Fibroblast of the aortic adventitia (primary cell): ENCODE measurements around the gene FRS3. TPM values are rescaled to one million over a fixed set of nuclear protein-coding genes. Genes with fewer than 3 reads are reported as not detected.
A peak's percentile ranks its signal among the peaks of the same experiment; 100 is the strongest.

Experiments used
- DNase-seq: peaks from one replicate; pipeline ENCODE4 v3.0.0-alpha.2; 2010; ENCODE audit warnings: low read depth
- H3K4me3 ChIP-seq: 2 replicates; pipeline ENCODE4 v1.5.1; 2011; ENCODE audit warnings: low read depth, mild to moderate bottlenecking, control low read depth, low read length, moderate library complexity
- CTCF ChIP-seq: IDR thresholded peaks from 2 replicates; pipeline ENCODE4 v1.5.1; 2011; ENCODE audit warnings: mild to moderate bottlenecking, low read length, control low read depth, inconsistent platforms; ENCODE audit not compliant: insufficient read depth
- total RNA-seq: library from RNA; depleted of rRNA; stranded (reverse); fragments of >200 nt; gene quantifications from 2 replicates; pipeline ENCODE4 v1.2.3, GENCODE V29; 2012; ENCODE audit warnings: low replicate concordance

The FRS3 gene
- total RNA-seq, 1 donor = 1.4 TPM

DNA sequence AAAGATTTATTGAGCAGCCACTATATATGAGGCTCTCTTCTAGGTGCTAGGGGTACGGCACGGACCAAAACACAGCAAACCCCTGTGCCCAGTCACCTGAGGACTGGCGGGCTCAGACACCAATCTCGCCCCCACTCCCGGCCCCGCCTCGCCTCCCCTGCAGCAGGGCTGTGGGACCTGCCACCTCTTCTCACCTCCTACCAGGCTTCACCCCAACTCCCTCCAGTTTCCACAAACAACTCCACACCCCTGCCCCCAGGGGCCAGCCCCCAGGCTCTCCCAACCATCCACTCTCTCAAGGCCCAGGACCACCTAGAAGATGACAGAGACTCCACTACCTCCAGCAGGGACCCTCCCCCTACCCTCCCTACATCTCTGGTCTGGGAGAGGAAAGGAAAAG is 50.7 kb downstream of the FRS3 start:
- no peak for TF ChIP-seq CTCF
- H3K4me3 ChIP-seq = no peak overlapping the region
- no peak for DNase-seq

- no peak for TF ChIP-seq CTCF
- no peak overlapping the region for H3K4me3 ChIP-seq
- no peak for DNase-seq
Measured at GRCh38 chr6:41728073-41728936, 51.4 kb downstream of the FRS3 start.

GRCh38 chr6:41727705-41728072 is 52.0 kb downstream of the FRS3 start:
- no peak for TF ChIP-seq CTCF
- no peak for DNase-seq
- no peak overlapping the region for H3K4me3 ChIP-seq

DNA sequence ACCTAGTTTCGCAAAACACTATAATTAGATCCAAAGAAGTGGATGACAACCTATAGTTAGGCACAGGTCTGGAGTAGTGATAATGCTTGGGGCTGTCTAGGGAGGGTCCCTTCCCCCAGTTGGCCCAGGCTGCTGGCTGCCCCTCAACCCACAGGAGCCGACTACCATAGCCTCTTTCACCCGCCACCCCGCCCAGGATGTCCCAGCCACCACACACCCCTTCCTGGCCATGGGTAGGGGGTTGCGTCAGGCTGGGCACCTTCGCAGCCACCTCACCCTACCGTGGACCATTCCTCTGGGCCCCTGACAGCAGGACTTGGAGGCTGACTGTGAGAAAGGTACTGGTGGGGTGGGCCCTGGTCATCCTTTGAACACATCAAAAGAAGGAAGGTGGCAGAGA is 52.8 kb downstream of the FRS3 start:
- H3K4me3 ChIP-seq = no peak overlapping the region
- no peak for DNase-seq
- TF ChIP-seq CTCF = no peak

DNA sequence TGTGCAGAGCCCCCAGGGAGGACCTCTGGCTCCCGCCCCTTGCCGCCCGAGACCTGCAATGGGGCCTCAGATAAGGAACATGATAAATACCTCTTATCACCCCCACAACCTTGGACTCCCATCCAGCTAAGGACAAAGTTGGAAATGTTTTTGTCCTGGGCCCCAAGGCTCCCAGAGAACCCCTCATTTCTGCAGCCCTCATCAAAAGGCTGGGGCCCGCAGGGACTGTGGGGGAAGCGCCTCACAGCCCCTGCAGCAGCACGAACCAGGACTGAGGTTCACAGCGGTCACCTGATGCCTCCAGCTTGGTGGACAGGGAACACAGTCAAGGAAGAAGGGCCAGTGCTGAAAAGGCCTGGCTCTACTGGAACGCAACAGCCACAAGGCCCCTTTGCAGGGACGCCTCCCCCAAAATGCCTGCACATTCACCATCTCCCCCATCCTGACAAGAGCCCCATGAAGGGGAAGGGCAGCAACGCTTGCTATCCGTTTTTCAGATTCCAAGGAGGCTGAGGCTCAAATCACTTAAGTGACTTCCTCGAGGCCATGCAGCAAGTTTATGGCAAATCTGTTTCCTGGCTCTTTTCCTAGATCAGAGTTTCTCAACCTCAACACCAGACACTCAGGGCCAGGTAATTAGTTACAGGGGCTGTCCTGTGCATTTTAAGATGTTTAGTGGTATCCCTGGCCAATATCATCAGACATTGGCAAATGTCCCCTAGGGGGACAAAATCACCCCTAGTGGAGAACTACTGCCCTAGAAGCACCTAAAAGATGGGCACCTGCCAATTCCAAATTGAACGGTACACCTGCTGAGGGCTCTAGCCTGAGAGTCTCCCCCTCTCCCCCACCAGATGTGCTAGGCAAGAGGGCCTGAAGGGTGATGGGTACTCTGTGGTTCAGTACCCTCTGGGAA is 54.9 kb downstream of the FRS3 start:
- TF ChIP-seq CTCF = peak; percentile 4
- H3K4me3 ChIP-seq = no peak overlapping the region
- DNase-seq = no peak

DNA sequence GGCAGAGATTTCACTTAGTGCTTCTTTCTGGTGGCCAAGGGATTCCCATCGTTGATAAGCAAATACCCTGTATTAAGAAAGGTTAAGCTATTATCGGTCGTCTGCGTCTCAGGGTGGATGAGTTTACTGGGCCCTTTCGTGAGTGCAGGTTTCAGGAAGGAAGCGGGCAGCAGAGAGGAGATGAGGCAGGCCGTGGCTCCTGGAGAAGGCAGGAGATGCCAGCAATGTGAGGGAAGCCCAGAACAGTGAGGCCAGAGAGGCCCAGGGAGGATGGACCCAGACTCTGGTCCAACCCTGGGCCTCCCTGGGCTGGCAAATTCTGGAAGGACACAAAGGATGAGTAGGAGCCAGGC is 55.5 kb downstream of the FRS3 start:
- TF ChIP-seq CTCF = no peak
- no peak for DNase-seq
- no peak overlapping the region for H3K4me3 ChIP-seq
